Measurements from ENCODE around the gene TP73. TPM values are rescaled to one million over a fixed set of nuclear protein-coding genes. Genes with fewer than 3 reads are reported as not detected.

Gene TP73
- total and polyA plus RNA-seq, 4 experiments from 2014 or later, result 0.15 to 0.17 TPM; not detected in 2

- Mint-ChIP-seq H3K4me1 (peaks cover 3 to 19% (median 5%) of the 10 kb centered on the region in 4 donors), H3K36me3 (peaks cover 19 to 35% of the 10 kb centered on the region in 2 donors), H3K9me3 (no peaks in the 10 kb centered on the region), H3K27me3 (no peaks in the 10 kb centered on the region), H3K27ac (no peak overlapping the region), H3K4me3 (no peak overlapping the region)
- no peaks in the 10 kb centered on the region for H3K27me3 ChIP-seq (ENCODE audit: insufficient read depth, low read length)
- H3K4me3 ChIP-seq (ENCODE audit: low read length in 2 of 2), result no peak overlapping the region
- intact Hi-C loops (cut with micrococcal nuclease), result no loop called here
- peaks cover 17% of the 10 kb centered on the region for H3K4me1 ChIP-seq (ENCODE audit: insufficient read depth, low read length)
- no peak for DNase-seq
- H3K36me3 ChIP-seq (ENCODE audit: insufficient read depth, low read length), result peaks cover 35% of the 10 kb centered on the region
- ChIA-PET POLR2A (ENCODE audit: partially characterized antibody) (no interaction called here), CTCF (ENCODE audit: partially characterized antibody) (no interaction called here)
- H3K9me3 ChIP-seq (ENCODE audit: control insufficient read depth in 1 of 2, low read length in 2 of 2), result no peaks in the 10 kb centered on the region
- no peak overlapping the region for H3K27ac ChIP-seq (ENCODE audit: low read depth, low read length)
Observed at GRCh38 chr1:3777647-3778589, 125.6 kb downstream of the TP73 start.

- peaks cover 12% of the 10 kb centered on the region for H3K4me1 ChIP-seq (ENCODE audit: insufficient read depth, low read length)
- Mint-ChIP-seq H3K4me1 (peaks cover 3 to 14% (median 5%) of the 10 kb centered on the region in 4 donors), H3K36me3 (peaks cover 19 to 40% of the 10 kb centered on the region in 2 donors), H3K9me3 (no peaks in the 10 kb centered on the region), H3K27ac (no peak overlapping the region), H3K4me3 (no peak overlapping the region), H3K27me3 (no peaks in the 10 kb centered on the region)
- no peaks in the 10 kb centered on the region for H3K27me3 ChIP-seq (ENCODE audit: insufficient read depth, low read length)
- intact Hi-C loops (cut with micrococcal nuclease), result no loop called here
- peaks cover 41% of the 10 kb centered on the region for H3K36me3 ChIP-seq (ENCODE audit: insufficient read depth, low read length)
- DNase-seq, result no peak
- no peak overlapping the region for H3K27ac ChIP-seq (ENCODE audit: low read depth, low read length)
- CTCF ChIA-PET (ENCODE audit: partially characterized antibody), result no interaction called here
- no peaks in the 10 kb centered on the region for H3K9me3 ChIP-seq (ENCODE audit: control insufficient read depth in 1 of 2, low read length in 2 of 2)
- H3K4me3 ChIP-seq (ENCODE audit: low read length in 2 of 2), result no peak overlapping the region
- POLR2A ChIA-PET (ENCODE audit: partially characterized antibody), result no interaction called here
Observed at GRCh38 chr1:3778590-3779264, 126.4 kb downstream of the TP73 start.

- Histone ChIP-seq H3K36me3 (ENCODE audit: insufficient read depth, low read length) (peaks cover 45% of the 10 kb centered on the region), H3K27ac (ENCODE audit: low read depth, low read length) (no peak overlapping the region), H3K9me3 (ENCODE audit: control insufficient read depth in 1 of 2, low read length in 2 of 2) (no peaks in the 10 kb centered on the region), H3K4me3 (ENCODE audit: low read length in 2 of 2) (no peak overlapping the region), H3K4me1 (ENCODE audit: insufficient read depth, low read length) (peaks cover 12% of the 10 kb centered on the region), H3K27me3 (ENCODE audit: insufficient read depth, low read length) (no peaks in the 10 kb centered on the region)
- Mint-ChIP-seq H3K4me1 (peaks cover 3 to 14% (median 5%) of the 10 kb centered on the region in 4 donors), H3K27me3 (no peaks in the 10 kb centered on the region), H3K36me3 (peaks cover 25 to 47% of the 10 kb centered on the region in 2 donors), H3K4me3 (no peak overlapping the region), H3K9me3 (no peaks in the 10 kb centered on the region), H3K27ac (peak overlapping the region in 1 of 7 donors; percentile 77)
- POLR2A ChIA-PET (ENCODE audit: partially characterized antibody), result no interaction called here
- intact Hi-C loops (cut with micrococcal nuclease), result no loop called here
- DNase-seq, result no peak
- CTCF ChIA-PET (ENCODE audit: partially characterized antibody), result no interaction called here
Observed at GRCh38 chr1:3779265-3779911, 127.1 kb downstream of the TP73 start.

DNA sequence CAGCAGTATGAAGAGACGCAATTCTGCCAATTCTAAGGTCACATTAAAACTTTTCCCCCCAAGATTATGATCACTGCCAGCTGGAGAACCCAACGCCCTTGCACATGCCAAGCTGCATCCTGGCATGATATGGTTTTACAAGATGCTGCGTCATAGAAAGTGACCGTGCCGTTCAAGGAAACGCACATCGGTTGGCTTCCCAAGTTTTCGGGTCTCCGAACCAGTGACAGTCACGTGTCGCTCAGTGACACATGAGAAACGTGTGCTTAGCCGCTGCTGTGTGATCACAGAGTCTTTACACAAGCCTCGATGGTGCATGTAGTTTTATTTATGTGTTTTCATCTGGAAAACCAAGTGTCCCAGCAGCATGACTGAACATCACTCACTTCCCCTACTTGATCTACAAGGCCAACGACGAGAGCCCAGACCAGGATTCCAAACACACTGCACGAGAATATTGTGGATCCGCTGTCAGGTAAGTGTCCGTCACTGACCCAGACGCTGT, 127.6 kb downstream of the TP73 start:
- Mint-ChIP-seq H3K27me3 (no peaks in the 10 kb centered on the region), H3K36me3 (peaks cover 27 to 51% of the 10 kb centered on the region in 2 donors), H3K9me3 (no peaks in the 10 kb centered on the region), H3K27ac (peak overlapping the region in 1 of 7 donors; percentile 20), H3K4me1 (peaks cover 3 to 13% (median 5%) of the 10 kb centered on the region in 4 donors), H3K4me3 (no peak overlapping the region)
- Histone ChIP-seq H3K36me3 (ENCODE audit: insufficient read depth, low read length) (peaks cover 49% of the 10 kb centered on the region), H3K9me3 (ENCODE audit: control insufficient read depth in 1 of 2, low read length in 2 of 2) (no peaks in the 10 kb centered on the region), H3K4me3 (ENCODE audit: low read length in 2 of 2) (no peak overlapping the region), H3K4me1 (ENCODE audit: insufficient read depth, low read length) (peaks cover 11% of the 10 kb centered on the region), H3K27me3 (ENCODE audit: insufficient read depth, low read length) (no peaks in the 10 kb centered on the region), H3K27ac (ENCODE audit: low read depth, low read length) (no peak overlapping the region)
- ChIA-PET POLR2A (ENCODE audit: partially characterized antibody) (no interaction called here), CTCF (ENCODE audit: partially characterized antibody) (no interaction called here)
- intact Hi-C loops (cut with micrococcal nuclease), result no loop called here
- no peak for DNase-seq

GRCh38 chr1:3780901-3781300, 128.6 kb downstream of the TP73 start:
- H3K9me3 Mint-ChIP-seq, result no peaks in the 10 kb centered on the region

GRCh38 chr1:3783651-3784474, 131.5 kb downstream of the TP73 start:
- peaks cover 72% of the 10 kb centered on the region for H3K36me3 ChIP-seq (ENCODE audit: insufficient read depth, low read length)
- Mint-ChIP-seq H3K4me3 (no peak overlapping the region), H3K36me3 (peaks cover 36 to 72% of the 10 kb centered on the region in 2 donors), H3K27me3 (no peaks in the 10 kb centered on the region), H3K27ac (no peak overlapping the region), H3K4me1 (peaks cover 7 to 20% (median 14%) of the 10 kb centered on the region in 4 donors), H3K9me3 (peaks cover 0 to 2% (median 0%) of the 10 kb centered on the region in 8 donors)
- intact Hi-C loops (cut with micrococcal nuclease), result no loop called here
- no peaks in the 10 kb centered on the region for H3K27me3 ChIP-seq (ENCODE audit: insufficient read depth, low read length)
- ChIA-PET POLR2A (ENCODE audit: partially characterized antibody) (no interaction called here), CTCF (ENCODE audit: partially characterized antibody) (interaction anchor here (1.8 kb wide), 1 partner anchor 10 kb away, joined by 5 read pairs; no protein-coding TSS in a partner anchor)
- H3K9me3 ChIP-seq (ENCODE audit: control insufficient read depth in 1 of 2, low read length in 2 of 2), result no peaks in the 10 kb centered on the region
- H3K27ac ChIP-seq (ENCODE audit: low read depth, low read length), result no peak overlapping the region
- no peak overlapping the region for H3K4me3 ChIP-seq (ENCODE audit: low read length in 2 of 2)
- no peak for DNase-seq
- peaks cover 17% of the 10 kb centered on the region for H3K4me1 ChIP-seq (ENCODE audit: insufficient read depth, low read length)

More at GRCh38 chr1:3780901-3781300, 128.6 kb downstream of the TP73 start:
- ChIA-PET POLR2A (ENCODE audit: partially characterized antibody) (no interaction called here), CTCF (ENCODE audit: partially characterized antibody) (no interaction called here)
- no peak overlapping the region for H3K27ac ChIP-seq (ENCODE audit: low read depth, low read length)
- Mint-ChIP-seq H3K36me3 (peaks cover 33 to 59% of the 10 kb centered on the region in 2 donors), H3K4me3 (no peak overlapping the region), H3K27ac (no peak overlapping the region), H3K4me1 (peaks cover under 1 to 4% (median 1%) of the 10 kb centered on the region in 4 donors), H3K27me3 (no peaks in the 10 kb centered on the region)
- peaks cover 58% of the 10 kb centered on the region for H3K36me3 ChIP-seq (ENCODE audit: insufficient read depth, low read length)
- peaks cover 2% of the 10 kb centered on the region for H3K4me1 ChIP-seq (ENCODE audit: insufficient read depth, low read length)
- no peaks in the 10 kb centered on the region for H3K27me3 ChIP-seq (ENCODE audit: insufficient read depth, low read length)
- intact Hi-C loops (cut with micrococcal nuclease), result no loop called here
- no peak overlapping the region for H3K4me3 ChIP-seq (ENCODE audit: low read length in 2 of 2)
- no peaks in the 10 kb centered on the region for H3K9me3 ChIP-seq (ENCODE audit: control insufficient read depth in 1 of 2, low read length in 2 of 2)
- DNase-seq, result no peak

Measured in CD4-positive, alpha-beta memory T cell (primary cell).